ENCODE data around the gene SUMF2. TPM values are rescaled to one million over a fixed set of nuclear protein-coding genes. Genes with fewer than 3 reads are reported as not detected.

The SUMF2 gene
- 232 and 251 TPM in 2 replicates for total RNA-seq

GRCh38 chr7:56063882-56064625 lies at the start of gene SUMF2:
TSS of gene SUMF2 (plus strand) at chr7:56064286. CDS start at chr7:56064312, 26 bp downstream.

GRCh38 chr7:56051339-56052191 lies 12.5 kb upstream of the SUMF2 start, which contains the start of the genes CCT6A and PSPH:
TSS of gene CCT6A (plus strand) at chr7:56051765. CDS start at chr7:56051849, 84 bp downstream.
TSS of gene PSPH (minus strand) at chr7:56051444. CDS start at chr7:56021212, 30,232 bp downstream.

DNA sequence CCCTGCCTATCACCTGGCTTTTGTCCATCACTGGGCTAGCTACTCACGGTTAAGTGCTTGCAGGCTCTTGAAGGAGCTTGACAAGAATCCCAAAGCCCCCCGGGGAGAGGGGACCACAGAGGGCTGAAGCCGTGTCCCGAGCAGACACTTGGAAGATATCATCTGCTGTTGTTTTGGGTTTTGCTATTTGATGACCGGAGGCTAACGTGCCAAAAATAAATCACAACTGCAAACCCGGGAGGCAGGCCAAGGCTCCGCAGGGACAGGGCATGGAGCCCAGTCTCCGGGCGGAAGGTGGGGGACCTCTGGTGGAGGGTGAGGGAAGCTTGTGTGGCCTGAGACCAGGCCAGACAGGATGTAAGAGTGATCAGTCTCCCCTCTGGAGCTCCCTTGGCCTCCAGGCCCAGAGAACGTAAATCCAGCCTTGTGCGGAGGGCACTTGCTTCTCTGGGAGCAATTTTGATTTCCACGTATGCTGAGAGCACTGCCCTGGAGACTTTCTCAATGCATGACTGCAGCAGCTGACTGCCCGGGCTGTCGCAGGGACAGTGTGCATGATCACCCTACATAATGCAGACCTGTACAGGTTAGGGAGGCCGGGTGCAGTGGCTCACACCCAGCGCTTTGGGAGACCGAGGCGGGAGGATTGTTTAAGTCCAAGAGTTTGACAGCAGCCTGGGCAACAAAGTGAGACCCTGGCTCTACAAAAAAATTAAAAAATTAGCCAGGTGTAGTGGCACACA lies 28.9 kb downstream of the SUMF2 start, which contains the start of gene PHKG1:
PHKG1 (minus strand) TSS at position 164 of the 743 bp plus-strand sequence. CDS start 4,011 bp downstream, outside the sequence.

GRCh38 chr7:56106108-56107073 lies 42.3 kb downstream of the SUMF2 start, which contains the start of gene CHCHD2:
TSS of gene CHCHD2 (minus strand) at chr7:56106476. CDS start at chr7:56106413, 63 bp downstream.

GRCh38 chr7:56115852-56116538 lies 51.9 kb downstream of the SUMF2 start, which contains the start of gene NUPR2:
TSS of gene NUPR2 (minus strand) at chr7:56116417. CDS start at chr7:56116314, 103 bp downstream.

Other genes starting within 250 kb of the SUMF2 start
- not detected in 2 replicates for gene SEPTIN14, start 201.5 kb upstream of the SUMF2 start, total RNA-seq
- 2.2 and 5.2 TPM in 2 replicates for gene ZNF713, start 176.8 kb upstream of the SUMF2 start, total RNA-seq
- 19.2 and 22.0 TPM in 2 replicates for gene MRPS17, start 112.4 kb upstream of the SUMF2 start, total RNA-seq
- 48.2 and 49.6 TPM in 2 replicates for gene NIPSNAP2, start 99.7 kb upstream of the SUMF2 start, total RNA-seq
- 12.7 and 19.7 TPM in 2 replicates for gene PSPH, start 12.8 kb upstream of the SUMF2 start, total RNA-seq
- 192 and 228 TPM in 2 replicates for gene CCT6A, start 12.5 kb upstream of the SUMF2 start, total RNA-seq
- 0.33 and 0.52 TPM in 2 replicates for gene PHKG1, start 28.7 kb downstream of the SUMF2 start, total RNA-seq
- gene CHCHD2, start 42.2 kb downstream of the SUMF2 start, total RNA-seq: 224 and 300 TPM in 2 replicates
- gene NUPR2, start 52.1 kb downstream of the SUMF2 start, total RNA-seq: not detected in 2 replicates

Data from dermis lymphatic vessel endothelial cell (primary cell).